NCI-H1092 (cell line): Measurements from ENCODE around the gene C4orf50.
"Not testable (repeated sequence)": the region's sequence is repeated elsewhere in the genome, so short reads cannot be mapped to it uniquely, and the experiment has no call there.

ENCODE experiments used
- DNase-seq: peaks from one replicate; lab custom pipeline; 2025; lab: John Stamatoyannopoulos, UW

Gene C4orf50

DNA sequence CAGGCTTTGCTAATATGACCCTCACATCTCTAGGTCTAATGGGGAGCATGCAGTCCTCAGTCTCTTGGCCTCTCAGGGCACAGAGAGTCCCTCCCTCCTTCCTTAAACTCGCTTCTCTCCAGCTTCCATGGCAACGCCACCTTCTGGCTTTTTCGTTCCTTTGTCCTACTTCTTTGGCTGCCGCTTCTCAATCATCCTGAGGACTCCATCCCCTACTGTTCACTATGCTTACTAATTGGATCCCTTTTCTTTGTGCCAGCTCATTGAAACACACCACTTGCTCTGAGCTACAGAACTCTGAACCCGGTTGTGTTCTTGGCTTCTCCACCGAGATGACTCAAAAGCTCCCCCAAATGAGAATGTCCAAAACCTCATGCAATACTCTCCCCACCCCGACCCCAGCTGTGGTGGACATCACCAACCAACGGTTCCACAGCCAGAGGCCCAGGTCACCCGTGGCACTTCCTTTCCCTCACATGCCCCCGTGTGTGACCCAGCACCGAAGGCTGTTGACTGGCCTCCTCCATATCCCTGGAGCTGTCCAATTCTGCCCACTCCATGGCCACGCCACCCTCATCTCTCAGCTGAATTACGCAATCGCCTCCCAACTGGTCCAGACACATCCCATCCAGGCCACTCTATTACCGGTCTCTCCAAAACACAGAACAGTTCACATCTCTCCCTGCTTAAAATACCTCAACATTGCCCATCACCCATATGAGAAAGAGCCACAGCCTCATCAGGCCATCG is 160.0 kb downstream of the C4orf50 start:
- no peak for DNase-seq

DNA sequence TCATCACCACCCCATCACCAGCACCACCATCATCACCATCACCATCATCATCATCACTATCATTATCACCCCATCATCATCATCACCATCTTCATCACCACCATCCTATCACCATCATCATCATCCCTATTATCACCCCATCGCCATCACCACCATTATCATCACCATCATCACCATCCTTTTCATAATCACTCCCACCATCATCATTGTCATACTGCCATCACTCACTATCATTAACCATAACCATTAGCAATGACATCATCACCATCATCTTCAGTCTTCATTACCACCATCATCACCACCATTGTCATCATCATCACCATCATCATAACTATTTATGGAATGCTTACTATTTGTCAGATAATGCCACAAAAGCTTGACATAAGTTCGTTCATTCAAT is 161.0 kb downstream of the C4orf50 start:
- DNase-seq: no peak

DNA sequence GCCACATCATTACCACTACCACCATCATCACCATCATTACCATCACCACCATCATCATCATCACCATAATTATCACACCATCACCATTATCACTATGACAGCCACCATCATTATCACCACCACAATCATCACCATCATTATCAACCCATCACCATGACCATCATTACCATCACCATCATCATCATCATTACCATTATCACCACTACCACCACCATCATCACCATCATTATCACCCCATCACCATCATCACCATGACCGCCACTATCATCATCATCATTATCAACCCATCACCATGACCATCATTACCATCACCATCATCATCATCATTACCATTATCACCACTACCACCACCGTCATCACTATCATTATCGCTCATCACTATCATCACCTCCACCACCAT is 161.9 kb downstream of the C4orf50 start:
- not testable (repeated sequence) for DNase-seq

DNA sequence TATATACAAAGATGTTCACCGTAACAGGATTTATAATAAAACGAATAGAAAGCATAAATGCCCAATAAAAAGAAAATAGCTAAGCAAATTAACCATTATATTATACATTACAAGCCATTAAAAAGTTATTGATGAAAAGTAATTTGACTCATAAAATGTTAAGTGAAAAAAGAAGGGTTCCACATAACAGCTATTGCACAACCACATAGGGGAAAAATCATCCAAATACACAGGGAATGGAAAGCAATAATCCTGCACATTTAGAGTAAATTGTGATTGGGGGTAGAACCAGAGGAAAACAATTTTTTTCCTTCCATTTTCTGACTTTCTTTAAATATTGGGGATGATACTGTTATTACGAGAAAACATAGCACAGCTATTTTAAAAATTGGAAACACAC is 163.3 kb downstream of the C4orf50 start:
- DNase-seq: no peak

DNA sequence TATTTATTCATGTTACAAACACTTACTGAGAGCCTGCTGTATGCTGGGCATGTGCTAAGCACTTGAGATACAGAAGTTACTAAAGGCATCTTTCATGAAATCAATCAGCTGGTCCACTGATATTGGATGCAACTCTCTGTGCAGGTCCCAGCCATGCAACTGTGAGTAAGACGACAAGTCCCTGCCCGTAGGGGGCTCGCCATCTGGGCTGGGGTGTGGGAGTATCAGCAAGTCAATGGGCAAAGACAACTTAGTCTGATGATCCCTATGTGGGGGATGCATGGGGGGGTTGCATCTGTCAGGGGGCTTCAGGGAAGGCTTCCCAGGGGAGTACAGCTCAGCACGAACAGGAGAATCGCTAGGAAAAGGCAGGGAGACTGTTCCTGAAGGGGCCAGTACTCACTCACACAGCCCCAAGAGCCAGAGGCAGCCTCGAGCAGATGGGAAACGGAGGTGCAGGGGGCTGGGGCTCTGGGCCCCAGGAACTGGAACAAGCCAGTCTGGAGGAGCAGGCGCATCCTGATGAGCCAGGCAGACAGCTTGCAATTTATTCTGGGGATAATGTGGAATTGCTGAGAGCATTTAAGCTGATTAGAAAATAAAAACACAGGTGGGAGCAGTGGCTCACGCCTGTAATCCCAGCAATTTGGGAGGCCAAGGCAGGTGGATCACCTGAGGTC is 165.6 kb downstream of the C4orf50 start:
- DNase-seq: no peak

DNA sequence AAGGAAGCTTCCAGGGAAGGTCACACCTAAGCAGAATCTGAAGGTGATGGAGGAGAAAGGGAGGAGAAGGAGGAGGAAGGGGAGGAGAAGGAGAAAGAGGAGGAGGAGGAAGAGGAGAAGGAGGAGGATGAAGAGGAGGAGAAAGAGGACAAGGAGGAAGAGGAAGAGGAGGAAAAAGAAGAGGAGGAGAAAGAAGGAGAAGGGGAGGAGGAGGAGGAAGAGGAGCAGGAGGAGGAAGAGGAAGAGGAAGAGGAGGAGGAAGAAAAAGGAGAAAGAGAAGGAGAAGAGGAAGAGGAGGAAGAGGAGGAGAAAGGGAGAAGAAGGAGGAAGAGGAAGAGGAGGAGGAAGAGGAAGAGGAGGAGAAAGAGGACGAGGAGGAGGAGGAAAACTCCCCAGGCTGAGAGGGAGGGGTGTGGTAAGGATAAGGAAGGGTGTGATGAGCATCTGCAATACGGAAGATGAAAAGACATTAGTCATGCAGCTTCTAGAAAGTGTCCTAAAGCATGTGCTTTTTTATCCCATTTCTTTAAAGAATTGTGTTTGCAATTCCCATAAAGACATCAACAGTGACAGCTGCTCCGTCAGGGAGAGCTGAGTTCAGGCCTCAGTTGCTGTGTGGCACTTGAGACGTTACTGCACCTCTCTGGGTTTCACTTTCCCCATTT is 166.5 kb downstream of the C4orf50 start:
- no peak for DNase-seq
